HT-29 (cell line): ENCODE results near the gene SOCS1. TPM values are rescaled to one million over a fixed set of nuclear protein-coding genes. Genes with fewer than 3 reads are reported as not detected.

Source experiments
- DNase-seq: peaks from one replicate; pipeline ENCODE4 v3.0.0-alpha.2; 2015; ENCODE audit warnings: low spot score
- total RNA-seq: library from RNA; depleted of rRNA; stranded (reverse); fragments of >200 nt; shearing (Covaris generic); gene quantifications from 2 replicates; pipeline ENCODE4 v1.2.3, GENCODE V29; 2014

SOCS1 gene
- total RNA-seq, 1 experiment from 2014 or later = 1.2 TPM

DNA sequence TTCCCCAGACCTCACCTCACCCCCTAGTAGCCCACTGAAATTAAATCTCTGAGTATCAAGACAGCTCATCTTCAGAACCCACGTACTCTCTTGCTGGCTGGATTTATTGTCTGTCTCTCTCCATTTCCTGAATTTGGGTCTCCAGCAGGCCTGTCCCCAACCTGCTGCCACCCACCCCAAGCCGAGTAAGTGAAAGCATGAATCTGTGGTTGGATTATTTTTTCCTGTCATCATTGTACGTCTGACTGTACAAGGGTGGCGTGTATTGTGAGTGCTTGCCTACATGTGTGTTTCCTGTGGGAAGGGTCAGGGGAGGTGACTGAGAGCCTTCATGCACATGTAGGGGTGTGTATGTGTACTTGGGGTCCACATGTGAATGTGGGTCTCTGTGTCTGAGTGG, 7.7 kb upstream of the SOCS1 start:
- DNase-seq = no peak

GRCh38 chr16:11262915-11263314, 6.9 kb upstream of the SOCS1 start:
- no peak for DNase-seq

DNA sequence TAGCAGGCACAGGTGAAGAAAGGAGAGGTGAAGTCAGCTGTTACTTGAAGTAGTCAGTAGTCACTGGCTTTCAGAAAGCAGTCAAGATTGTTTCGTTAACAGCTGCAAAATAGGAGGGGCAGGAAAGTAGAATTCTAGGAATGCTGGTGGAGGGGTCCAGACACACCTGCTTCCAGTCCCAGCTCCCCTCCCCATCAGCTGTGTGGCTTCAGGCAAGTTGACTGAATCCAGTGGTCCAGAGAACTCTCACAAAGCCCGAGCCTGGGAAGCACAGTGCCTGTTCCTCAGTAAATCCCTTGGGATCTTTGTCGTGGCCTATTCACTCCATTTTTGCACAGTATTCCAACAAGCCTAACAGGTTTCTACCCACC, 4.6 kb upstream of the SOCS1 start:
- no peak for DNase-seq

DNA sequence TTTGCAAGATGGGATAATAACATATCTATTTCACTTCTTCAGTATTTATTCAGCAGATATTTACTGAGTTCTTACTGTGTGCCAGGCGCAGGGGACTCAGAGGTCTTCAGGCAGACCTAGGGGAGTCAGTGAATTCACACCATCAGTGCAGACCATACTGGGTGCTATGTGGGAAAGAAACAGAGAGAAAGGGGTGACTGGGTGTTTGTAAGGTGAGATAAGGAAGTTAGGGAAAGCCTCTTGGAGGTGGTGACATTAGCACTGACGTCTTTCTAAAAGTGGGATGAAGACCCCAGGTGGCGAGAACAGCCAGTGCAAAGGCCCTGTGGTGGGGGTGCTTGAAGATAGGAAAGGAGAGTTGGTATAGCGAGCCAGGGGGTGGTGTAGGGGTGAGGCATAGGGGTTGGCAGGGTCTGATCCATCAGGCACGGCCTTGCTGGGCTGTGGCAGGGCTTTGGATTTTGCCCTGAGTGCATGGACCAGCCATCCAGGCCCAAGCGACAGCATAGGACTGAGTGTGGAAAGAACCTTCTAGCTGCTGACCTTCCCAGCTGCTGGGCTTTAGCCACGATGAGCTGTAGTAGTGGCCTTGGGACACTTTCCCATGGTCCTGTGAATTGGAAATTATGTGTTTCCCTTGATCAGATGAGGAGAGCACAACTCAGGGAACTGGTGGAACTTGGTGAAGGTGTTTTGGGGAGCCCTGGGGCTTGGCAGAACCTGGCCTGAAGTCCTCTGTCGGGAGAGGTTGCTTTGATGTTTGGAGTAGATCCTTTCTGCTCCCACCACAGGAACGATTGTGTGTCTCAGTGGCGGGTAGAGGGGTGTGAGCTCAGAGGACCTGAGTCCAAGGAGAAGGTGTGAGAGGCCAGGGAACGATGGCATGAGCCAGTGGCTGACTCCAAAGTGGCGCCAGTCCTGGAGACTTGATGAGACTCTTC, 3.9 kb upstream of the SOCS1 start:
- no peak for DNase-seq

- DNase-seq = no peak
Observed at GRCh38 chr16:11258553-11259492, 2.8 kb upstream of the SOCS1 start.

- DNase-seq = peak; percentile 84
Observed at GRCh38 chr16:11257131-11257938, 1.3 kb upstream of the SOCS1 start.

DNA sequence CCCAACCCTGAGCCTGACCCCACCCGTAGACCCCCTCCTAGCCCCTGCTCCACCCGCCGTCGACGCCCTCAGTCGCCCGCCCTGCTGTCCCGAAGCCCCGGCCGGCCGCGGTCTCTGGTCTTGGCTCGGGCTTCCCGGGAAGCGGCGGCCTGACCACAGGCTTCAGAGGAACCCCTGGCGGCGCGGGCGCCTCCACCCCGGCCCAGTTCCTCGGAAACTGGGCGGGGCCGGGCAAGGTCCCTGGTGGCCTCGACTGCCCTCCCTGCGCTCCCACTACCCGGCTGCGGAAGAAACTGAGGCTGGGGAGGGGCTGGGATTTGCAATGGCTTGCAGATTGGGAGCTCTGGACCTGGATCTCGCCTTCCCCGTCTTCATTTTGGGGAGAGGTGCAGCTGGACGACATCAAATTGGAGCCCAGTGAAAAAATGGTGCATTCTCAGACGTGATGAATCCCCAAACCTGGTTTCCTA, 692 bp upstream of the SOCS1 start:
- DNase-seq = peak; percentile 53

GRCh38 chr16:11254913-11255736, 879 bp downstream of the SOCS1 start:
- no peak for DNase-seq

DNA sequence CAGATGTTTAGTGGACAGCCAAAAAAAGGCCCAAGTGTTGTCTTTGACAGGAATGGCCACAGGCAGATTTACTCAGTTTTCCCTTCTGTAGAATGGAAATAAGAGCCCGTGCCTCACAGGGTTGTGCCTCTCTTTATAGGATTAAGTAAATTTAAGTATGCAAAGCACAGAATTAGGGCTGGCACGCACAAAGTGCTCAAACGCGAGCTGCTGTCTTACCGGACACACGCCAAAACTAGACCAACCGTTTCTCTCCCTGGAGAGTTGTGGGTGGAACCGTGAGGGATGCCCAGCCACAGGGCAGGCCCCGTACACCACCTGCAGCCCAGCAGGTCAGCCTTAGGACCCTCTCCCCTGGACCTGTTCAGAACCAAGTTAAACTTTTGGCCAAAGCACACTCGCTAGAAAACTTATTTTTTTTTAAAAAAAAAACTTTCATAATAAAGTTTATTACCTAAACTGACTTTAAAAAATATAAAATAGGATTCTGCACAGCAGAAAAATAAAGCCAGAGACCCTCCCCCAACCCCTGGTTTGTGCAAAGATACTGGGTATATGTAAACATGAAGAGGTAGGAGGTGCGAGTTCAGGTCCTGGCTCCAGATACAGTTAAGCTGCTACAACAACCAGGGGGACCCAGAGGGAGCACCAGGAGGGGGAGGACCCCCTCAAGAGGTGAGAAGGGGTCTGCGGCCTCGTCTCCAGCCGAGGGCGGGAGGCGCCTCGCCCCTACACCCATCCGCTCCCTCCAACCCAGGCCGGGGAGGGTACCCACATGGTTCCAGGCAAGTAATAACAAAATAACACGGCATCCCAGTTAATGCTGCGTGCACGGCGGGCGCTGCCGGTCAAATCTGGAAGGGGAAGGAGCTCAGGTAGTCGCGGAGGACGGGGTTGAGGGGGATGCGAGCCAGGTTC, 1.8 kb downstream of the SOCS1 start:
- no peak for DNase-seq

- DNase-seq = no peak
Observed at GRCh38 chr16:11253009-11253994, 2.7 kb downstream of the SOCS1 start.

DNA sequence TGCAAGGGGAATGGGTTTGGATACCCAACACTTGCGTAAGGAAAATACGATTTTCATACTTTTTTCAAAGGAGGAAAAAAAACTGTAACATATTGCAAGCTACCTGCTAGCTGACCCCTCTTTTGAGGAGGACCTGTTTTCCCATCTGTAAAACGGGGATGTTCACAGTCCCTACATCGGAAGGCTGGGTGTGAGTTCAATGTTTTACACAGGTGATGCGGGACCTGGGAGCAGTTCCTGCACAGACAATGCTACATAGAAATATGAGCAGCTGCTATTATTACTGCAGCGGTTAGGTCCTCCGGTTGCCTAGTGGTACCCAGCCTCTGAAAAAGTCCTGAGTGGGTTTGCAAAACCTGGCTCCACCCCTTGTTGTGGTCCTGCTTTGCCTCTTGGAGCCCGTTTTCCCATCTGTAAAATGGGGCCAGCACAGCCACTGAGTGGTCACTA, 3.5 kb downstream of the SOCS1 start:
- DNase-seq = no peak

GRCh38 chr16:11251525-11252481, 4.2 kb downstream of the SOCS1 start:
- no peak for DNase-seq

DNA sequence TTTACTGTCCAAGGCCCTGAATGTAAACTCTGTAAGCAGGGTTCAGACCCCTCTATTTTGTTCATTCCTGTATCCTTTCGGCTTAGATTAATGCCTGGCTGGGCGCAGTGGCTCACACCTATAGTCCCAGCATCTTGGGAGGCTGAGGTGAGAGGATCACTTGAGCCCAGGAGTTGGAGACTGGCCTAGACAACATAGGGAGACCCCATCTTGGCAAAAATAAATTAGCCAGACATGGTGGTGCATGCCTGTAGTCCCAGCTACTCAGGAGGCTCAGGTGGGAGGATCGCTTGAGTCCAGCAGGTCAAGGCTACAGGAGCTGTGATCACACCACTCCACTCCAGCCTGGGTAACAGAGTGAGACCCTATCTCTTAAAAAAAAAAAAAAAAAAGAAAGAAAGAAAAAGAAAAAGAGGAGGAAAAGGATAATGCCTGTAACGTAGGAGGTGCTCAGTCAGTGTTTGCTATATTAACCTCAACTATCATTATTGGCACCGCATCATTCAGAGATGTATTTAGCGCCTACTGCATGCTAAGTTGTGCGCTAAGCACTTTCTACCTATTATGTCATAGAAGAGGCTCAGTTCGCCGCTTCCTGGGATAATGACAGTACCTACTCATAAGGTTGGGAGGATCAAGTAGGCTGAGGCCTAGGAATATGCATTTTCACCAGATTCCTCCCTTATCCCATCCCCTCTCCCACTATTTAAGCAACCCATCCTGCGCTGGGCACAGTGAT, 5.0 kb downstream of the SOCS1 start:
- no peak for DNase-seq

- DNase-seq = no peak
Observed at GRCh38 chr16:11250091-11250785, 5.8 kb downstream of the SOCS1 start.

GRCh38 chr16:11249233-11250061, 6.6 kb downstream of the SOCS1 start:
- no peak for DNase-seq
